Stimulated activated naive CD4-positive, alpha-beta T cell treated with Interleukin-2 at 50 U/mL for 16 hours (primary cell): ENCODE measurements around the gene INPP5K.
"Not testable (repeated sequence)": the region's sequence is repeated elsewhere in the genome, so short reads cannot be mapped to it uniquely, and the experiment has no call there.

Experiments
- DNase-seq: peaks from one replicate; lab custom pipeline; 2025; lab: John Stamatoyannopoulos, UW

Gene INPP5K

DNA sequence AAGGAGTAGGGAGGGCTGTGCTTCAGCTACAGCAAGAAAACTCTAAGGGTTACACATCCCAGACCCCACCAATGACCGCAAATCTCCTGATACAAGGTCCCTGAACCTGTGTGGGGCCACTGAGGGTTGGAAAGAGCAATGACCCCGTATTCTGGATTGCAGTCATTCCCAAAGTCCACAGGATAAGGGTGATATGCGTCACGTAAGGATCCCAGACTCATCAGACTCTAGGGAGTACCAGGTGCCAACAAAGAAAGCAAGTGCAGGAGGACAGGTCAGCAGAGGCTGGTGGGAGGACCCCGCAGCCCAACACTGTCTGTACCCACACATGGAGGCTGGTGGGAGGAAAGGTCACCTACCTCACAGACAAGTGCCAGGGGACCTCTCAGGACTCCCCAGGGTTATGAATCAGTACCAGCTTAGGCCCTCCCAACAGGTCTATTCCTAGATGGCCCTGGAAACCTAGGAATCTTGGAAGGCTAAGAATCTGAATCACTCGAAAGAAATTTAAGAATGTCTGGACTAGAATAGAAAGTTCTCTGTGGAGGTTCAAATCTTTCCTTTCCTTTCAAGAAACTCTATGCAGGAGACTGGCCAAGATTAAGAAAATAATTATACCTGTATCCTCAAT is 30.0 kb upstream of the INPP5K start:
- DNase-seq = no peak

DNA sequence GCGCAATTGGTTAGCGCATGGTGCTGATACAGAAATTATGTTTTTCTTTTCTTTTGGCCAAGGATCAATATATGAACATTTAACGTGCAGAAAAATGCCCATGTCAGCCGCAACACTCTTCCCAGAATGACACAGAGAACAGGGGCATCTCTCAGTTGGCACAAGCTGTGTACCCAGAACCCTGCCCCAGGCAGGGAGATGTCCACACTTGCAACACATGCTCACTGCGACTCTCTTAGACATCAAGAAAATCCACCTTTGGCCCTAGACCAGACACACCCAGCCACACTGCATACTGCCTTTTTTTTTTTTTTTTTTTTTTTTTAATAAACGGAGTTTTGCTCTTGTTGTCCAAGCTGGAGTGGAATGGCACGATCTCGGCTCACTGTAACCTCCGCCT is 29.2 kb upstream of the INPP5K start:
- DNase-seq = no peak

DNA sequence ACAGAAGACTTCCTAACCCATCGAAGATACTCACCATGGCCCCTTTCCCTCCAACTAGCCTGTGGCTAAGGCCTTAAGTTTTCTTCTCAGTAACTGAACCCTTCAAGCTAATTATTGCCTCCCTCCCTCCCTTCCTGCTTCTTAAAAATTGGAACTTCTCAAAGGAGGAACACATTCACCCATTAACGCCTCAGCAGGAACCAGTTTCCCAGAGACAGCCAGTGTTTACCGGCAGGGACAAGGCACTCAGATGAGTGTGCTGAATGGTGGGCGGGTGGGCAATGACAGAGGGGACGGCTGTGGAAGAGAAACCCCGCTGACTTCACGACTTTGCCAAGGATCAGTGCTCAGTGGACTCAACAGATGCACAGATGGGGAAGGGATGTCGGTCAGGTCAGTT is 25.9 kb upstream of the INPP5K start:
- DNase-seq = no peak

DNA sequence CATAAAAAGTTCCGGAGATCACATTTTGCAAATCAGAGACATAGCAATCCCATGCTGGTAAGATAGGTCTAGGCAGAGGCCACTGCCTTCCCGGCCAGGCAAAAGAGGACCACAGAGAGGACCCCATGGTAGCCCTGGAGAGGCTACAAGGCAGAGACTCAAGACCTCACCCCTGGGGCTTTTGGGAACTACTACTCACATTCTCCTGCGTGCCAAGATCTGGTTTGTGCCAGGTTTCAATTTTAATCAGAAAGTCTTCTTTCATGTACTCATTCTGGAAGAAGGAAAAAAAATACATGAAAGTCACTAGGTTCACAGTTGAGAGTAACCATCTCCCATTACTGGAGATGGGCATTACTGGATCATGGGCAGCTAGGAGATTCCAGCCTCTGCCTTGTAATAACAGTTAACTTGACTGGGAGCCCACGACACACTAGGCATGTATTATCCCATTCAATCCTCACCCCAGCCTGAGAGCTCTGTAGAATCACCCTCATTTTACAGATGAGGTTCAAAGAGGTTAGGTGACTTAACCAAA is 25.0 kb upstream of the INPP5K start:
- no peak for DNase-seq

DNA sequence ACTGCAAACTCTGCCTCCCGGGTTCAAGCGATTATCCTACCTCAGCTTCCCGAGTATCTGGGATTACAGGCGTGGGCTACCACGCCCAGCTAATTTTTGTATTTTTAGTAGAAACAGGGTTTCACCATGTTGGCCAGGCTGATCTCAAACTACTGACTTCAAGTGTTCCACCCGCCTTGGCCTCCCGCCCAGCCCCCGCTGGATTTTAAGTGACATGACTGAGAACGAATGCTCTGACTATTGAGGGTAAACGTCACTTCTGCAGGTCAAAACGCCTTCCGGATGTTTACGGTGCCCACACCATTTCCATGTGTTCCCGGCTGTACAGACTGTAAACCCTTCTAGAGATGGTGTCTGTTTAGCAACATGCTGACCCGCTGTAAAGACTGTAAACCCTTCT is 23.4 kb upstream of the INPP5K start:
- no peak for DNase-seq

DNA sequence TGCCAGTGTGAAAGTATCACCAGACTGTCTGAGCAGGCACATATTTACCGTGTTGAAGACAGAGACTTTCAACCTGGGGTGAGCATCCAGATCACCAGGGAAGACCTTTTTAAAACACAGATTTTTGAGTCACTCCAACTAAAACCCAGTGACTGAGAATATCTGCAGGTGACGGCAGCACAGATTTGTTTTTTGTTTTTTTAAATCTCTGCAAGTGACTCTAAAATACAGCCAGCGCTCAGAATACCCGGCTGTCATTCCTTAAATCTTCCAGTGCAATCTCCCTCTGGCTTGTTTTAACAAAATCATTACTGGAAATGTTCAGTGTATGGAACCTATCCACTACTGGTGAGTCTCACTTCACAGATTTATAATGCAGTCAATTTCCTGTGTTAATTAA is 19.3 kb upstream of the INPP5K start:
- DNase-seq = no peak

DNA sequence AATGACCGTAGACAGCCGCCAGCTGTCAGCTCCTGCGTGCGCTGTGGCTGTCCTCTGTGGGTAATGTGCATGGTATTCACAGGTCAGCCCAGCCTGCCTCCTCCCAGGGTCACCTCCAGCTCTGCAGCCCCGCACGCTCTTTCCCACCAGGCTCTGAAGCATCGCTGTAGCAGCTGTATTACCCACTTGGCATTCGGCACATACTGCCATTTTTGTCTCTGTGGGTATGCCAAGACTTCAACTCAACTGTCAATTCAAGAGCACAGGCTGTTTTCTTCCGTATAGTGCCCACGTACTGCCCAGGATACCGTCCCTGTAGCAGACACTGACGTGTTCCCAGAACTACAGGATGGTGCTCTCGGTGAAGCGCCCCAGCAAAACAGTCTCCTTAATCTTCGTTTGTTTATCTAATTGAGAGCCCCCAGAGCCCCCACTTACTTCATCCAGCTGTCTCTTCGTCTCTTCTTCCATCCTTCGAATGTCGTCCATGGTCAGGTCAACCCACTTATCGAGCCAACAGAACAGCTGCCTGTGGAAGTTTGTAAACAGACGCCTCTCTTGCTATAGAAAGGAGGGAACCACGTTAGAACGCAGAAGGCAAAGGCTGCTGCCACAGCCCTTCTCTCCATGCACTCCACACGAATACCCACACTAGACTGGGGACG is 17.4 kb upstream of the INPP5K start:
- no peak for DNase-seq

DNA sequence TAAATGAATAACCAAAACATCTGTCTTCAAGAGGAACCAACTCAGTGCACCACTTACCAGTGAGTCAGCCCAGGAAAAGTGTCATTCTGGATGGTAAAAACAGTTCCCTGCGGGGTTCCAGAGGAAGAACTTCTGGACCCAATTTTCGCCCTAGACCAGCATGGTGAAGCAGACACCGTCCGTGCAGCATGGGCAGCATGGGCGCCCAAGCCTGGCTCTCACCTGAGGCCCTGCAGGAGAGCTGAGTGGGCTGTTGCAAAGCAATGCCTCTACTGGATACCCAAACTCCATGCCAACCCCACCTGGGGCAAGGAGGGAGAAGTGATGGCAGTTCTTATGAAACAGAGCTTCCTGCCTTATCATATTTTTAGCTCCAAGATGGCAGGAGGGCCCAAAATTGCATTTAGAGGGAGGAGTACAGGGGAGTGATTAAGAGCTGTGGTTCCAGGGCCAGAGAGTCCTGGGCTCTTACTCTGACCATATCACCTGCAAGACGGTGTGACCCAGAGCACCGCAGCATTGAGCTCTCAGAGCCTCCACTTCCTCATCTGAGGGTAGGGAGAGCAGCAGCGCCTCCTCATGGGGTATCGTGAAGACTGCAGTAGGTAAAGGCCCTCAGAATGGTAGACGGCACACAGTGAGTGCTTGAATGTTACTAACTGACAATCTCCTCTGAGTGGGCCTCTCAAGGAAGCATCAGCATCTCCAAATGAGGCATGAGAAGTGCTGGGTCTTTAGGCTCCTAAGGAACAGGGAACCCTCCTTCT is 16.6 kb upstream of the INPP5K start:
- DNase-seq = peak; percentile 27

DNA sequence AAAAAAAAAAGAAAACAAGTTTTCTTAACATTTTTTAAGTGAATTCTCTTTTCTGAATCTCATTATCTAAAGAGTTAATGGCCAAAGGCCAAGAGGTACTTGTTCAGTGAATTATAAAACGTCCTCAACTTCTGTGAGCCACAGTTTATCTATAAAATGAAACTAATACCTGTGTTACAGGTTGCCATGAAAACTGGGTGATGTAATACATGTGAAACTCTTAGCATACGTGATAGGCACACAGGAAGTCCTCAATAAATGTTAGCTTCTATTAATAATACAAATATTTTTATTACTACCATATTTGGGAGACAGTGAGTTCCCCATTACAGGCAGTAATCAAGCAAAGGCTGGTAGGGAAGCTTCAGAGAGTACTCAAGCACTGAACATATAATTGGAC is 13.5 kb upstream of the INPP5K start:
- DNase-seq = no peak

DNA sequence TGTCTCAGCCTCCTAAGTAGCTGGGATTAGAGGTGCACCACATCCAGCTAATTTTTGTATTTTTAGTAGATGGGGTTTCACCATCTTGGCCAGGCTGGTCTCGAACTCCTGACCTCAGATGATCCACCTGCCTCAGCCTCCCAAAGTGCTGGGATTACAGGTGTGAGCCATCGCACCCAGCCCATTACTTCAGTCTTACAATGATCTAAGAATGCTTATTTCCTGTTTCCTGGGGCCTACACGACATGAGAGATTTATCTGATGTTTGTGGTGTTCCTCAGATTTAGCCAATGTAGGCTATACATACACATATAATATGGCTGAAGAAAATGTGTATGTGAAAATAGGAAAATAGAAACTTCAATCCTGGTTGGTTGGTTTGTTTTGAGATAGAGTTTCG is 10.5 kb upstream of the INPP5K start:
- DNase-seq = not testable (repeated sequence)

DNA sequence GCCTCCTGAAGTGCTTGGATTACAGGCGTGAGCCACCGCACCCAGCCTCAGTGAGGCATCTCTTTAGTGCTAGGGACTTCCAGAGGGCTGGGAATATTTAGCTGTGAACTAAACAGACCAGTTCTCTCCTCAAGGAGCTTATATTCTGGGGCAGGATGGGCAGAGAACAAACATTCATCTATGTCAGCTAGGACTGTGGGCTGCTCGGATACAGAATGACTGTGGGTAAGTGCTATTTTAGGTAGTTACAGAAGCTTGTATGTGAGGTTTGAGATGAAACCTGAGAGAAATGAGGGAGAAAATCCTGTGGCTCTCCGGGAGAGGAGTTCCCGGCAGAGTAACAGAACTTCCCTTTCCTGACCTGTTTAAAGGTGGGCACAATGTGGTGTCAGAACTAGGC is 6.2 kb upstream of the INPP5K start:
- no peak for DNase-seq

DNA sequence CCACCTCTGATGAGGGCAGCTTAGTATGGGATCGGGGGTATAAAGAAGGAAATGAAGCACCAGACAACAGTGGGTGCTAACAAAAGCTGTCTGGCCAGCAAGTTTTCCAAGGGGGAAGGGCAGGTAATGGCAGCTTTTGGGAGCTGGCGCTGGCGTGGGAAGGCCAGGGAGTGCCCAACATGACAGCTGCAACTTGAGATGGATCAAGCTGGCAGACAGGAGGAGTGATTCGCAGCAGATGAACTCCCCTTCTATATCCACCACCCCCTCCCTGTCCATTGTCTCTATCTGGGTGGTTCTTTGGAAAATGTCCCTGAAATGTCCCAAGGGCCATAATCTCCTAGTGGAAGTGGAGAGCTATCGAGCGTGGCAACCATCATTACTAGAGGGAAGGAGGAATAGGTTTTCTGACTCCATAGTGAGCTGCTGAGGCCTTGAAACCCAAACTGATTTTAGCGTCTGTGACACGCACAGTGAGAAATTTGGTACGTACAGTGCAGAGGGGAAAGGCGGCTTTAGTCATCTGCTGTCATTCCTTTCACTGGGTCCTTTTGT is 4.8 kb upstream of the INPP5K start:
- DNase-seq = no peak

DNA sequence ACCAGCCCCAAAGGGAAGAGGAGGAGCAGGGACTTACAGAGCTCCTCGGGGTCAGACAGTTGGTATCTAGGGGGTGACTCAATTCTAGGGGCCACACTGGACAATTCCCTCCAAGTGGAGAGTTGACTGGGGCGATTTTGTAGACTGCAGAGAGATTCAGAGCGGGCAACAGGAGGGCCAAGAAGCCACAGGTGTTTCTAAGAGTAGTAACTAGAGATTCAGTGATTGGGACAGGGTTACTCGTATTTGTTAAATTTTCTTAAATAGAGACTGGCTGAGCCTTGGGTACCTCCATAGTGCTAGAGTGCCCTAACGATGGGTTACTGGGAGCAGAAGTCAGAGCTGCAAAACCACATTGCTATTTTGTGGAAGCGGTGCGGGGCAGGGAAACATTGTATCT is 3.3 kb upstream of the INPP5K start:
- DNase-seq = no peak

DNA sequence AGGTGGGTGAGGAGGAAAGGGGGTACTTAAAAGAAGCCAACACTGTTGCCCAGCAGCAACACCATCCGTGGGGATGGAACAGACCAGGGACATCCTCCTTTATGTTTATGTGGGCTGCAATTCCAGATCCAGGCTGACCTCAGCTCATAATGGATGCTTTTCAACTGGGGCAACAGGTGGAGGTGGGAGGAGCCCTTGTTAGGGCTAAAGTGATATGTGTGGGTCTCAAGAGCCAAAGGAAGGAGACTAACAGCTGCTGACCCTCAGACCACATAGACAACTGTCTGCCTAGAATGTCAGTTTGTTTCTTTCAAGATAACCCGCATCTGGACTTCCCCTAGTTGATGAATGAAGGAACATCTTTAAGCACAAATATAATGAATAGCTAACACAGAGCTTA is 2.0 kb upstream of the INPP5K start:
- no peak for DNase-seq

DNA sequence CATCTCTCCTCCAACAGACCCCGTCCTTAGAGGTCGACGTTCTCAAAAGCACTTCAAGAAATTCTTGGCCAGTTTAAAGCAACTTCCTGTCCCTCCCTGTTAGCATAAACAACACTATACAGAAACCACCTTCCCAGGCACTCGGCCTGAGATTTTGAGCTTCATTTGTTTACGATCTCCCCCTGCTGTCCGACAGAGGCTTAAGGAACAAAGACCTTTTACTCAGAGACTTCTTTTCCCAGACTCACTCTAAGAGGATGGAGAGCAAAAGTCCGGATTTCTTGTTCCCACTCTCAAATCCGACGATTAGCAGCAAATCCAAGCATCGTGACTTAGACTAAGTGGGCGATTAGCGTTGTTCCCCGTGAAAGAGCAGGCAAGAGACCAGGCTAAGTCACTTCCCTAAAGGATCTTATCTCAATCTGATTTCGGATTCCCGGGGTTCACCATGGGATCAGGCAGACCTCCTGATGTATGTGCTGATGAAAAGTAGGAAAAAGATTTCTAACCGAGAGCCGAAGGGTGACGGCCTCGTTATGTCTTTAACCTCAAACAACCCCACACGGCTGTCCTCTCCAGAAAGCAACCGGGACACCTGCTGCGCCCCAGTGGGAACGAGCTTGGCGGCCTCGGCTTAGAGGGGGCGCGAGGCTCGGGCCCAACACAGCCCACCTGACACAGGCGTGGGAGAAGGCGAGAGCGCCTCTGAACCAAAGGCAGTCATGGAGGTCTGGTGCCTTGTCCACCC is 598 bp downstream of the INPP5K start:
- peak; percentile 28 for DNase-seq

DNA sequence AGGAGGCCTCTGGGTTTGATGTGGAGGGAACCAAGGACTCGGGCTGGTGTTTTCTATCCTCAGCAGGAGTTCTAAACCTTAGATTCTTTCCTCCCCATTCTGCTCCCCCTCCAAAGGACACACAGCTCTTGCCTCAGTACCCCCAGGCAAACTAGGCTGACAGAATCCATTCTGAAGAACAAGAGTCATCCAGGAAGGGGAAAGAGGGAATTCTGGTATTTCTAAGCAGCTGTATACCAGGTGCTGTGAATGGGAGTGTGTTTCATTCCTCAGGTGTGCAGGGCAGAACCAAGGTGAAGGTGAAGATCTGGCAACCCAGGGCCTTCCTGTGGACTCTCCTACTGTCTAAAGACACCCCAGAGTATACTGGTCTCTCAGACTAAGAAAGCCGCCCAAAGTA is 4.1 kb downstream of the INPP5K start:
- no peak for DNase-seq

DNA sequence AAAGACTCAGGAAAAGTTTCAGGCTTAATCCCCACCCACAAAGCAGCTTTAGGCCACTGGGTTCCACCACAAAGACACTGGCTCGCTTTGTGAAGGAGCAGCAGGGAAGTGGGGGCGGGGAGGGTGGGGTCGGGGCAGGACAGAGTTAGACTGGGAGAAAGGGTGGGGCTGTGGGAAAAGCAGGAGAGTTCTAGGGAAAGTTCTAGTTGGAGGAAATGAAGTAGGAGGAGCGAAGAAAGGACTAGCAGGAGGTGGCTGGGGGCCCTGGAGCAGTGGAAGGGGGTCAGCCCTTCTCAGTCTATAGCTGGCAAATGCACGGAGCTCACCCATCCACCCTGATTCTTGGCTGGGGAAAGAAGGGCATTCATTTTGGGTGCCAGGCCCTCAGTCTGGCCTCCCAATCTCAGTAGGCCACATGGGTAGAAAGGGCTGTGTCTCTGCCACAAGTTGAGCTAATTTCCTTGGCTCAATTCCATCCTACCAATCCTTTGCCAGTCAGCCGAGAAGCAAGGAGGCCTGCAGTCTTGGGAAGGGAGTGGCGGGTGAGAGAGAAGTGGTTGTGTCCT is 4.6 kb downstream of the INPP5K start:
- no peak for DNase-seq

DNA sequence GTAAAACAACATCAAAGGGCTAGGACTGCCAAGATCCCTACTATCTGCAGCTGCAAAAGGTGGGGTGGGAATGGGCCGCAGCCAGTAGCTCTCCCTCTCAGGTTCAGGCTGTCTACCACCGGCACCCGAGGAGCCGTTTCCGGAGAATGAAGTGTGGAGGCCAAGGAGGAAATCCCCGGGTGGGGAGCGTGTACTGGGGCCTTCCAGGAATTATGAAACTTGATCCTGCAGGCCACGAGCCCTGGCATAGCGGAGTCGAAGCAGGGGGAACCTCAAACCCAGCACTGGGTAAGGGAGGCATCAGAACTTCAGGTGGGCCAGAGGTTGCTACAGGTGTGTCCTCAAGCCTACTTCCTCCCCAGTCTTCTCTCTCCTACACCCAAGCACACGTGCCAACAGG is 5.1 kb downstream of the INPP5K start:
- DNase-seq = no peak

DNA sequence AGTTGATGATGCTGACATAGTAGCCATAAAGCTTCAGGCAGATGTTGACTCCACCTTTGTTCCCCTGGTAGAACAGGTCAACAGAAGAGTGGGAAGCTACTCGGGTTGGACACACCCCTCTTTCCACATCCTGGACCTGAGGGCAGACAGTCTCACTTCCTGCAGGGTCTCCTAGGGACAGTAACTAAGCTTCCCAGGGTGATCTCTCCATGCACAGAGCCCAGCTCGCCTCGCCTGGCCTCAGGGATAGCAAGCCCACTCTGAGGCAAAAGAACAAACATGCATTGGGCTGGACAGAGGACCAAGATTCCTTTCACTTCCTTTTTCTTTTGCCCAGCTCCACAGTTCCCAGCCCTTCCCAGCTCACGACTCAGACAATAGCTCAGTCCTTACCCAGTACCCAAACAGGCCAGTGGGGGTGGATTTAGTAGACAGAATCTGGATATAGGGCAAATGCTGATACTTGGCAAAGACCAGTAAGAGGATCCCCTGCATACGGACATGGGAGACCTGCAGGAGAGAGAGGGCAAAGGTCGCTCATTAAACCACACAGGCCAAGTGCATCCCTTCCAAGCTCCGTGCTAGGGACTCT is 7.0 kb downstream of the INPP5K start:
- DNase-seq = no peak

DNA sequence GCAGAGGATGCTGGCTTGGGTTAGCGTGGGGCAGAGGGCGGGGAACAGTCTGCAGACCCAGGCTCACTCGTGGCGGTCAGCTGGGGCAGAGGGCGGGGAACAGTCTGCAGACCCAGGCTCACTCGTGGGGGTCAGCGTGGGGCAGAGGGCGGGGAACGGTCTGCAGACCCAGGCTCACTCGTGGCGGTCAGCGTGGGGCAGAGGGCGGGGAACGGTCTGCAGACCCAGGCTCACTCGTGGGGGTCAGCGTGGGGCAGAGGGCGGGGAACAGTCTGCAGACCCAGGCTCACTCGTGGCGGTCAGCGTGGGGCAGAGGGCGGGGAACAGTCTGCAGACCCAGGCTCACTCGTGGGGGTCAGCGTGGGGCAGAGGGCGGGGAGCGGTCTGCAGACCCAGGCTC is 7.7 kb downstream of the INPP5K start:
- not testable (repeated sequence) for DNase-seq

DNA sequence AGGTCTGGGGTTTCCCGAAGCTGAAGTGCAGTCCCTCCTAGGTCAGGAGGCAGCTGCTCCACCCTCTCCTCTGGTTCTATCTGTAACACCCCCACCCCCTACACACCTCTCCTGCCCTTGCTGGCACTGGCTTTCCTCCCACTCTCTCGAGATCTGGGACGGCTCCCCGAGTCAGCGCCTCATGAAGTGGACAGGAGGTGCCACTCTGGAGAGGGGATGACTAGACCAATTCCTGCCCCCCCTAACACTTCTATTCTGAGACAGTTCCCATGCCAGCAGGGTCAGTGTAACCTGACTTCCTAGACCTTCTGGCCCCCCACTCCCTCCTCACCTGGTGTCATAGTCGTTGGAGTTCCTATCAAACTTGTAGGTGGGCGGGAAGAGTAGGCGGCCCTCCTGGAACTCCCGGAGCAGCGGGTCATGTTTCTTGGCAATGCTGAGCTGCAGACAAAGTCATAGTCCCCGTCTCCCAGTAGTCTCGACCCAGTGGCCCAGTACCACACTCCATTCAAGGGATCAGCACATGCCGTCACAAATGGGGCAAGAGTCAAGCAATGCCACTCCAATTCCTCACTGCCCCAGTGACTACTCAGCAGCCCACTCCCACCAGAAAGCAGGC is 9.7 kb downstream of the INPP5K start:
- no peak for DNase-seq
